ENCODE results near the gene RAB34. TPM values are rescaled to one million over a fixed set of nuclear protein-coding genes. Genes with fewer than 3 reads are reported as not detected.

The RAB34 gene
- total and polyA plus RNA-seq, 9 of the 15 experiments (the other 6 are each of a cell fraction or from before 2014, with no cell fraction given), result 0.07 to 3.8 (median 0.46) TPM; not detected in 1

DNA sequence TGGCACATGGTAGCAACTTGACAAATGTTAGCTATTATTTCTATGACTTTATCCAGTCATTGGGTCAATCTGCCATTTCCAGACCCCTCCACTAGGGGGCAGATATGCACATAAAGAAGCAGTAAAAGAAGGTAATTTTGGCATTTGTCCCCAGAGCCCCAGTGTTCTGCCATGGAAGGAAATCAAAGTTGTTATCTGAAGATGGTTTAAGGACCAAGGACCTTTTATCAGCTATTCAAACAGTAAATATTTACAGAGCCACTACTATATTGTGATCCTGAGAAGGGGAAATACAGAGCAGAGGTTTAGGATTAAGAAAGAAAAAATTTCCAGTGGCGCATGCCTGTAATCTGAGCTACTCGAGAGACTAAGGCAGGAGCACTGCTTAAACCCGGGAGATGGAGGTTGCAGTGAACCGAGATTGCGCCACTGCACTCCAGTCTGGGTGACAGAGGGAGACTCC is 46.2 kb upstream of the RAB34 start (continued):
- TF ChIP-seq, protein P1, sequence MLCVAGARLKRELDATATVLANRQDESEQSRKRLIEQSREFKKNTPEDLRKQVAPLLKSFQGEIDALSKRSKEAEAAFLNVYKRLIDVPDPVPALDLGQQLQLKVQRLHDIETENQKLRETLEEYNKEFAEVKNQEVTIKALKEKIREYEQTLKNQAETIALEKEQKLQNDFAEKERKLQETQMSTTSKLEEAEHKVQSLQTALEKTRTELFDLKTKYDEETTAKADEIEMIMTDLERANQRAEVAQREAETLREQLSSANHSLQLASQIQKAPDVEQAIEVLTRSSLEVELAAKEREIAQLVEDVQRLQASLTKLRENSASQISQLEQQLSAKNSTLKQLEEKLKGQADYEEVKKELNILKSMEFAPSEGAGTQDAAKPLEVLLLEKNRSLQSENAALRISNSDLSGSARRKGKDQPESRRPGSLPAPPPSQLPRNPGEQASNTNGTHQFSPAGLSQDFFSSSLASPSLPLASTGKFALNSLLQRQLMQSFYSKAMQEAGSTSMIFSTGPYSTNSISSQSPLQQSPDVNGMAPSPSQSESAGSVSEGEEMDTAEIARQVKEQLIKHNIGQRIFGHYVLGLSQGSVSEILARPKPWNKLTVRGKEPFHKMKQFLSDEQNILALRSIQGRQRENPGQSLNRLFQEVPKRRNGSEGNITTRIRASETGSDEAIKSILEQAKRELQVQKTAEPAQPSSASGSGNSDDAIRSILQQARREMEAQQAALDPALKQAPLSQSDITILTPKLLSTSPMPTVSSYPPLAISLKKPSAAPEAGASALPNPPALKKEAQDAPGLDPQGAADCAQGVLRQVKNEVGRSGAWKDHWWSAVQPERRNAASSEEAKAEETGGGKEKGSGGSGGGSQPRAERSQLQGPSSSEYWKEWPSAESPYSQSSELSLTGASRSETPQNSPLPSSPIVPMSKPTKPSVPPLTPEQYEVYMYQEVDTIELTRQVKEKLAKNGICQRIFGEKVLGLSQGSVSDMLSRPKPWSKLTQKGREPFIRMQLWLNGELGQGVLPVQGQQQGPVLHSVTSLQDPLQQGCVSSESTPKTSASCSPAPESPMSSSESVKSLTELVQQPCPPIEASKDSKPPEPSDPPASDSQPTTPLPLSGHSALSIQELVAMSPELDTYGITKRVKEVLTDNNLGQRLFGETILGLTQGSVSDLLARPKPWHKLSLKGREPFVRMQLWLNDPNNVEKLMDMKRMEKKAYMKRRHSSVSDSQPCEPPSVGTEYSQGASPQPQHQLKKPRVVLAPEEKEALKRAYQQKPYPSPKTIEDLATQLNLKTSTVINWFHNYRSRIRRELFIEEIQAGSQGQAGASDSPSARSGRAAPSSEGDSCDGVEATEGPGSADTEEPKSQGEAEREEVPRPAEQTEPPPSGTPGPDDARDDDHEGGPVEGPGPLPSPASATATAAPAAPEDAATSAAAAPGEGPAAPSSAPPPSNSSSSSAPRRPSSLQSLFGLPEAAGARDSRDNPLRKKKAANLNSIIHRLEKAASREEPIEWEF (CRISPR knock-in tag; IDR thresholded peaks at IDR 0.05), result no peak
- TF ChIP-seq GABPA (tag; conservative IDR thresholded peaks at IDR 0.05; ENCODE audit: low read depth) (no peak), RFX5 (IDR thresholded peaks at IDR 0.05; ENCODE audit: low read depth, low read length) (no peak), NUFIP1 (IDR thresholded peaks at IDR 0.05; ENCODE audit: partially characterized antibody) (no peak), ZZZ3 (IDR thresholded peaks at IDR 0.05) (no peak), ARID1B (IDR thresholded peaks at IDR 0.05) (no peak), CEBPG (CRISPR knock-in tag; IDR thresholded peaks at IDR 0.05) (no peak), CEBPG (tag; conservative IDR thresholded peaks at IDR 0.05 in 1 of 2, IDR thresholded peaks at IDR 0.05 in 1 of 2) (no peak), TEAD2 (tag; IDR thresholded peaks at IDR 0.05) (no peak), POU5F1 (IDR thresholded peaks at IDR 0.05; ENCODE audit: borderline replicate concordance, low read depth, low read length, partially characterized antibody) (no peak)
- TF ChIP-seq, protein P2, sequence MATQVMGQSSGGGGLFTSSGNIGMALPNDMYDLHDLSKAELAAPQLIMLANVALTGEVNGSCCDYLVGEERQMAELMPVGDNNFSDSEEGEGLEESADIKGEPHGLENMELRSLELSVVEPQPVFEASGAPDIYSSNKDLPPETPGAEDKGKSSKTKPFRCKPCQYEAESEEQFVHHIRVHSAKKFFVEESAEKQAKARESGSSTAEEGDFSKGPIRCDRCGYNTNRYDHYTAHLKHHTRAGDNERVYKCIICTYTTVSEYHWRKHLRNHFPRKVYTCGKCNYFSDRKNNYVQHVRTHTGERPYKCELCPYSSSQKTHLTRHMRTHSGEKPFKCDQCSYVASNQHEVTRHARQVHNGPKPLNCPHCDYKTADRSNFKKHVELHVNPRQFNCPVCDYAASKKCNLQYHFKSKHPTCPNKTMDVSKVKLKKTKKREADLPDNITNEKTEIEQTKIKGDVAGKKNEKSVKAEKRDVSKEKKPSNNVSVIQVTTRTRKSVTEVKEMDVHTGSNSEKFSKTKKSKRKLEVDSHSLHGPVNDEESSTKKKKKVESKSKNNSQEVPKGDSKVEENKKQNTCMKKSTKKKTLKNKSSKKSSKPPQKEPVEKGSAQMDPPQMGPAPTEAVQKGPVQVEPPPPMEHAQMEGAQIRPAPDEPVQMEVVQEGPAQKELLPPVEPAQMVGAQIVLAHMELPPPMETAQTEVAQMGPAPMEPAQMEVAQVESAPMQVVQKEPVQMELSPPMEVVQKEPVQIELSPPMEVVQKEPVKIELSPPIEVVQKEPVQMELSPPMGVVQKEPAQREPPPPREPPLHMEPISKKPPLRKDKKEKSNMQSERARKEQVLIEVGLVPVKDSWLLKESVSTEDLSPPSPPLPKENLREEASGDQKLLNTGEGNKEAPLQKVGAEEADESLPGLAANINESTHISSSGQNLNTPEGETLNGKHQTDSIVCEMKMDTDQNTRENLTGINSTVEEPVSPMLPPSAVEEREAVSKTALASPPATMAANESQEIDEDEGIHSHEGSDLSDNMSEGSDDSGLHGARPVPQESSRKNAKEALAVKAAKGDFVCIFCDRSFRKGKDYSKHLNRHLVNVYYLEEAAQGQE (IDR thresholded peaks at IDR 0.05; ENCODE audit: borderline replicate concordance), result peak; percentile 83
- TF ChIP-seq, protein P2 (CRISPR knock-in tag; IDR thresholded peaks at IDR 0.05; ENCODE audit: low read depth), result no peak
- TF ChIP-seq, protein P3, sequence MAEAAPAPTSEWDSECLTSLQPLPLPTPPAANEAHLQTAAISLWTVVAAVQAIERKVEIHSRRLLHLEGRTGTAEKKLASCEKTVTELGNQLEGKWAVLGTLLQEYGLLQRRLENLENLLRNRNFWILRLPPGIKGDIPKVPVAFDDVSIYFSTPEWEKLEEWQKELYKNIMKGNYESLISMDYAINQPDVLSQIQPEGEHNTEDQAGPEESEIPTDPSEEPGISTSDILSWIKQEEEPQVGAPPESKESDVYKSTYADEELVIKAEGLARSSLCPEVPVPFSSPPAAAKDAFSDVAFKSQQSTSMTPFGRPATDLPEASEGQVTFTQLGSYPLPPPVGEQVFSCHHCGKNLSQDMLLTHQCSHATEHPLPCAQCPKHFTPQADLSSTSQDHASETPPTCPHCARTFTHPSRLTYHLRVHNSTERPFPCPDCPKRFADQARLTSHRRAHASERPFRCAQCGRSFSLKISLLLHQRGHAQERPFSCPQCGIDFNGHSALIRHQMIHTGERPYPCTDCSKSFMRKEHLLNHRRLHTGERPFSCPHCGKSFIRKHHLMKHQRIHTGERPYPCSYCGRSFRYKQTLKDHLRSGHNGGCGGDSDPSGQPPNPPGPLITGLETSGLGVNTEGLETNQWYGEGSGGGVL (CRISPR knock-in tag; IDR thresholded peaks at IDR 0.05), result no peak
